Measurements from ENCODE around the gene ZDHHC3.
"Not testable (repeated sequence)": the region's sequence is repeated elsewhere in the genome, so short reads cannot be mapped to it uniquely, and the experiment has no call there.

ZDHHC3 gene

GRCh38 chr3:44996556-44996969, 20.6 kb upstream of the ZDHHC3 start:
- DNase-seq (ENCODE audit: low read depth in 2 of 2) = no peak

- DNase-seq (ENCODE audit: low read depth in 2 of 2) = no peak
Measured at GRCh38 chr3:44995142-44995770, 19.3 kb upstream of the ZDHHC3 start.

GRCh38 chr3:44993471-44994205, 17.7 kb upstream of the ZDHHC3 start:
- DNase-seq (ENCODE audit: low read depth in 2 of 2) = no peak

GRCh38 chr3:44992555-44993470, 16.8 kb upstream of the ZDHHC3 start:
- DNase-seq (ENCODE audit: low read depth in 2 of 2) = no peak

- DNase-seq (ENCODE audit: low read depth in 2 of 2) = no peak
Measured at GRCh38 chr3:44991326-44991725, 15.4 kb upstream of the ZDHHC3 start.

- DNase-seq (ENCODE audit: low read depth in 2 of 2) = no peak
Measured at GRCh38 chr3:44989636-44990373, 13.8 kb upstream of the ZDHHC3 start.

- DNase-seq (ENCODE audit: low read depth in 2 of 2) = no peak
Measured at GRCh38 chr3:44989141-44989540, 13.2 kb upstream of the ZDHHC3 start.

GRCh38 chr3:44988073-44988472, 12.1 kb upstream of the ZDHHC3 start:
- DNase-seq (ENCODE audit: low read depth in 2 of 2) = no peak

- DNase-seq (ENCODE audit: low read depth in 2 of 2) = no peak
Measured at GRCh38 chr3:44987332-44987731, 11.4 kb upstream of the ZDHHC3 start.

GRCh38 chr3:44986330-44986729, 10.4 kb upstream of the ZDHHC3 start:
- not testable (repeated sequence) for DNase-seq (ENCODE audit: low read depth in 2 of 2)

- no peak for DNase-seq (ENCODE audit: low read depth in 2 of 2)
Measured at GRCh38 chr3:44984335-44984734, 8.4 kb upstream of the ZDHHC3 start.

GRCh38 chr3:44983484-44983941, 7.5 kb upstream of the ZDHHC3 start:
- no peak for DNase-seq (ENCODE audit: low read depth in 2 of 2)

- no peak for DNase-seq (ENCODE audit: low read depth in 2 of 2)
Measured at GRCh38 chr3:44982817-44983216, 6.8 kb upstream of the ZDHHC3 start.

- no peak for DNase-seq (ENCODE audit: low read depth in 2 of 2)
Measured at GRCh38 chr3:44981751-44982150, 5.8 kb upstream of the ZDHHC3 start.

GRCh38 chr3:44981220-44981619, 5.2 kb upstream of the ZDHHC3 start:
- no peak for DNase-seq (ENCODE audit: low read depth in 2 of 2)

GRCh38 chr3:44974416-44974815, 1.6 kb downstream of the ZDHHC3 start:
- no peak for DNase-seq (ENCODE audit: low read depth in 2 of 2)

- DNase-seq (ENCODE audit: low read depth in 2 of 2) = no peak
Measured at GRCh38 chr3:44970926-44971490, 5.0 kb downstream of the ZDHHC3 start.

- DNase-seq (ENCODE audit: low read depth in 2 of 2) = no peak
Measured at GRCh38 chr3:44969828-44970179, 6.2 kb downstream of the ZDHHC3 start.

GRCh38 chr3:44969154-44969827, 6.7 kb downstream of the ZDHHC3 start:
- DNase-seq (ENCODE audit: low read depth in 2 of 2) = no peak

GRCh38 chr3:44968447-44968858, 7.5 kb downstream of the ZDHHC3 start:
- no peak for DNase-seq (ENCODE audit: low read depth in 2 of 2)

- DNase-seq (ENCODE audit: low read depth in 2 of 2) = no peak
Measured at GRCh38 chr3:44966795-44967278, 9.1 kb downstream of the ZDHHC3 start.
